Mononuclear cell (primary cell): ENCODE data around the gene RXYLT1. TPM values are rescaled to one million over a fixed set of nuclear protein-coding genes. Genes with fewer than 3 reads are reported as not detected.
"Not testable (repeated sequence)": the region's sequence is repeated elsewhere in the genome, so short reads cannot be mapped to it uniquely, and the experiment has no call there.

Experiments
- H3K27me3 ChIP-seq: 2 replicates; pipeline ENCODE4 v1.6.0; 2011; ENCODE audit warnings: low read length, control low read depth; ENCODE audit not compliant: insufficient read depth
- H3K4me1 ChIP-seq: 2 replicates; pipeline ENCODE4 v1.5.1; 2011; ENCODE audit warnings: mild to moderate bottlenecking, low read length, control low read depth; ENCODE audit not compliant: insufficient read depth
- H3K4me3 ChIP-seq: 2 replicates; pipeline ENCODE4 v1.5.1; 2011; ENCODE audit warnings: mild to moderate bottlenecking, low read length, moderate library complexity
- H3K9me3 ChIP-seq: 2 replicates; pipeline ENCODE4 v1.5.1; 2011; ENCODE audit warnings: low read depth, mild to moderate bottlenecking, control low read depth, low read length
- total RNA-seq: library from RNA; depleted of rRNA; stranded (reverse); fragments of >200 nt; gene quantifications from one replicate; pipeline ENCODE4 v1.2.3, GENCODE V29; 2012

The RXYLT1 gene
- total RNA-seq, 1 donor: 6.2 TPM

GRCh38 chr12:63816031-63816430, 36.3 kb downstream of the RXYLT1 start:
- Histone ChIP-seq H3K4me3 (no peak overlapping the region), H3K4me1 (peaks cover 7% of the 10 kb centered on the region), H3K27me3 (no peaks in the 10 kb centered on the region), H3K9me3 (no peaks in the 10 kb centered on the region)

- Histone ChIP-seq H3K27me3 (peaks cover 2% of the 10 kb centered on the region), H3K9me3 (no peaks in the 10 kb centered on the region)
These were observed 40.7 kb downstream of the RXYLT1 start for GRCh38 chr12:63820427-63820826.

GRCh38 chr12:63821781-63822251, 42.1 kb downstream of the RXYLT1 start:
- Histone ChIP-seq H3K4me1 (no peaks in the 10 kb centered on the region), H3K27me3 (peaks cover 2% of the 10 kb centered on the region), H3K4me3 (peak overlapping the region; percentile 17), H3K9me3 (no peaks in the 10 kb centered on the region)

More at GRCh38 chr12:63820427-63820826, 40.7 kb downstream of the RXYLT1 start:
- no peak overlapping the region for H3K4me3 ChIP-seq
- H3K4me1 ChIP-seq: no peaks in the 10 kb centered on the region

- H3K9me3 ChIP-seq: no peaks in the 10 kb centered on the region
- H3K4me1 ChIP-seq: no peaks in the 10 kb centered on the region
- no peak overlapping the region for H3K4me3 ChIP-seq
- H3K27me3 ChIP-seq: peaks cover 2% of the 10 kb centered on the region
These were observed 42.6 kb downstream of the RXYLT1 start for GRCh38 chr12:63822352-63822751.

- no peaks in the 10 kb centered on the region for H3K4me1 ChIP-seq
- H3K9me3 ChIP-seq: no peaks in the 10 kb centered on the region
- H3K27me3 ChIP-seq: peaks cover 2% of the 10 kb centered on the region
- no peak overlapping the region for H3K4me3 ChIP-seq
These were observed 43.3 kb downstream of the RXYLT1 start for GRCh38 chr12:63823040-63823439.

GRCh38 chr12:63826006-63826585, 46.4 kb downstream of the RXYLT1 start:
- Histone ChIP-seq H3K4me3 (no peak overlapping the region), H3K27me3 (peaks cover 2% of the 10 kb centered on the region), H3K9me3 (no peaks in the 10 kb centered on the region), H3K4me1 (no peaks in the 10 kb centered on the region)

- no peaks in the 10 kb centered on the region for H3K27me3 ChIP-seq
- no peak overlapping the region for H3K4me3 ChIP-seq
- no peaks in the 10 kb centered on the region for H3K9me3 ChIP-seq
- H3K4me1 ChIP-seq: no peaks in the 10 kb centered on the region
These were observed 49.2 kb downstream of the RXYLT1 start for GRCh38 chr12:63828867-63829266.

- Histone ChIP-seq H3K27me3 (no peaks in the 10 kb centered on the region), H3K4me1 (no peaks in the 10 kb centered on the region), H3K9me3 (no peaks in the 10 kb centered on the region), H3K4me3 (no peak overlapping the region)
These were observed 56.3 kb downstream of the RXYLT1 start for GRCh38 chr12:63836046-63836445.

- Histone ChIP-seq H3K27me3 (no peaks in the 10 kb centered on the region), H3K4me3 (no peak overlapping the region), H3K9me3 (no peaks in the 10 kb centered on the region), H3K4me1 (no peaks in the 10 kb centered on the region)
These were observed 57.2 kb downstream of the RXYLT1 start for GRCh38 chr12:63836936-63837335.

- peaks cover 3% of the 10 kb centered on the region for H3K4me1 ChIP-seq
- H3K4me3 ChIP-seq: no peak overlapping the region
- no peaks in the 10 kb centered on the region for H3K9me3 ChIP-seq
- H3K27me3 ChIP-seq: no peaks in the 10 kb centered on the region
These were observed 58.7 kb downstream of the RXYLT1 start for GRCh38 chr12:63838411-63838810.

GRCh38 chr12:63841011-63841410, 61.3 kb downstream of the RXYLT1 start:
- Histone ChIP-seq H3K4me1 (peaks cover 20% of the 10 kb centered on the region), H3K27me3 (peaks cover 13% of the 10 kb centered on the region), H3K4me3 (no peak overlapping the region), H3K9me3 (no peaks in the 10 kb centered on the region)

- no peaks in the 10 kb centered on the region for H3K9me3 ChIP-seq
- H3K4me3 ChIP-seq: no peak overlapping the region
- peaks cover 13% of the 10 kb centered on the region for H3K27me3 ChIP-seq
- H3K4me1 ChIP-seq: peaks cover 20% of the 10 kb centered on the region
These were observed 61.9 kb downstream of the RXYLT1 start for GRCh38 chr12:63841571-63841970.

GRCh38 chr12:63842750-63843149, 63.0 kb downstream of the RXYLT1 start:
- peaks cover 20% of the 10 kb centered on the region for H3K4me1 ChIP-seq
- not testable (repeated sequence) for H3K4me3 ChIP-seq, H3K9me3 ChIP-seq
- peaks cover 13% of the 10 kb centered on the region for H3K27me3 ChIP-seq

GRCh38 chr12:63843254-63843720, 63.6 kb downstream of the RXYLT1 start:
- Histone ChIP-seq H3K4me3 (peak overlapping the region; percentile 42), H3K4me1 (peaks cover 20% of the 10 kb centered on the region), H3K27me3 (peaks cover 13% of the 10 kb centered on the region), H3K9me3 (no peaks in the 10 kb centered on the region)

GRCh38 chr12:63843721-63844390, 64.1 kb downstream of the RXYLT1 start:
- Histone ChIP-seq H3K4me3 (peak overlapping the region; percentile 42), H3K27me3 (peaks cover 13% of the 10 kb centered on the region), H3K9me3 (no peaks in the 10 kb centered on the region), H3K4me1 (peaks cover 20% of the 10 kb centered on the region)
